Fibroblast of mammary gland (primary cell): ENCODE results near the gene BRSK2.

ENCODE experiments used
- DNase-seq: peaks from one replicate; pipeline ENCODE4 v3.0.0-alpha.2; 2010; ENCODE audit warnings: low read depth
- H3K4me3 ChIP-seq: 2 replicates; pipeline ENCODE4 v1.5.1; 2011; ENCODE audit warnings: low read depth, mild to moderate bottlenecking, low read length, moderate library complexity; ENCODE audit not compliant: control insufficient read depth
- CTCF ChIP-seq: conservative IDR thresholded peaks from 2 replicates; pipeline ENCODE4 v1.5.1; 2011; ENCODE audit warnings: low read depth, low read length, inconsistent platforms; ENCODE audit not compliant: control insufficient read depth, insufficient read depth

Gene BRSK2

DNA sequence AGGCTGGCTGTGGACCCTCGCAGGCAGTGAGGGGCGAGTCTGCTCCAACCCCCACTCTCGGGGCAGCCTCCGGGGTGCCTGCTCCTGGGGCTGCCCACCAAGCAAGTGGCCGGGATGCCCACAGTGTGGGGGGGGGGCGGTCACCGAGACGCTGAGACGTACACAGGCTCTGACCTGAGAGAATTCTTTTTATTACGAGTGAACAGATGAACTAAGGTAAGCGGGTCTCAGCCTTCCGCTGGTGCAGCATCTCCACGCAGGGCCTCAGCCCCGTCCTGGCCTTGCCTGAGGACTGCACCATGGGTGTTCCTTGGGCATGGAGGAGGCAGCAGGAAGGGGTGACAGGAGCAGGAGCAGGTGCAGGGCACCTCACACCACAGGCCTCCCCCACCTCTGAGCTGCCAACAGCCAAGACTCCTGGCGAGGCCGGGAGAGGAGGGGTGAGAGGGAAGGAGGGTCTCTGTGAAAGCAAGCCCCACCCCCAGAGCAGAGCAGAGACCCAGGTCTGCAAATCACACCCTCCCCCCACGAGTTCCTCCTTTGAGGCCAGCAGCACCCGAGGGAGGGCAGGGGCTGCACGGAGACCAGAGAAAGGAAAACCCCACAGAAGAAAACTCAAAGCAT is 79.7 kb downstream of the BRSK2 start:
- TF ChIP-seq CTCF = no peak
- H3K4me3 ChIP-seq = no peak overlapping the region
- DNase-seq = no peak

DNA sequence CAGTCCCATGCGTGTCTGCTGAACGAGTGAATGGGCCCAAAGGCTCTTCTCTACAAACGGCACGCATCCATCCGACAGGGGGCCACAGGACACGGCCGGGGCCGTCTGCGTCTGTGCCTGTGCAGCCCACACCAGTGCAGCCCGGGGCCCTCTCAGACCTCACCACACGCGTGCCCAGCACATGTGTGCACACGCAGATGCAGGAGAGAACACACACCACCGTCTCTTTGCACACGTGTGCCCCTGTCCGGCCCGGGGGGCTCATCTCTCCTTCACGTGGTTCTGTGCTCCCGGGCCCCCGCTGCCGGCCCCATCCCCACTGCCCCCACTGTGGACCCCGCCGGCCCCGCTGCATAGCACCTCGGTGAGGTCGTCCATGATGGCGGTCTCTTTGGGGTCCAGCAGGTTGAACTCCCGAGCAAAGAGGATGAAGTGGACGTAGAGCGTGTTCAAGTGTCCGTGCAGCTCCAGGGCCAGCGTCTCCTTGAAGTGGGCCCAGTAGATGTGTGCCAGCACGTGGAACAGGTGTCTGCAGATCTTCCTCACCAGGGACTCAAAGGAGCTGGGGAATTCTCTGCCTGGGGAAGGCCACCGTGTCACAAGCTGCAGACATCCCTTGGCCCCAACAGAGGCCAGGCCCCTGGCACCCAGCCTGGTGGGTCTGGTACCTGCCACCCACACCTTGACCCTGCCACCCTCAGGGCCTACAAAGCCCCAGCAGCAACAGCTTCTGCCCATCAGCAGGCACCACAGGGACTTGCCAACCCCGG is 80.4 kb downstream of the BRSK2 start:
- no peak for TF ChIP-seq CTCF
- DNase-seq = no peak

DNA sequence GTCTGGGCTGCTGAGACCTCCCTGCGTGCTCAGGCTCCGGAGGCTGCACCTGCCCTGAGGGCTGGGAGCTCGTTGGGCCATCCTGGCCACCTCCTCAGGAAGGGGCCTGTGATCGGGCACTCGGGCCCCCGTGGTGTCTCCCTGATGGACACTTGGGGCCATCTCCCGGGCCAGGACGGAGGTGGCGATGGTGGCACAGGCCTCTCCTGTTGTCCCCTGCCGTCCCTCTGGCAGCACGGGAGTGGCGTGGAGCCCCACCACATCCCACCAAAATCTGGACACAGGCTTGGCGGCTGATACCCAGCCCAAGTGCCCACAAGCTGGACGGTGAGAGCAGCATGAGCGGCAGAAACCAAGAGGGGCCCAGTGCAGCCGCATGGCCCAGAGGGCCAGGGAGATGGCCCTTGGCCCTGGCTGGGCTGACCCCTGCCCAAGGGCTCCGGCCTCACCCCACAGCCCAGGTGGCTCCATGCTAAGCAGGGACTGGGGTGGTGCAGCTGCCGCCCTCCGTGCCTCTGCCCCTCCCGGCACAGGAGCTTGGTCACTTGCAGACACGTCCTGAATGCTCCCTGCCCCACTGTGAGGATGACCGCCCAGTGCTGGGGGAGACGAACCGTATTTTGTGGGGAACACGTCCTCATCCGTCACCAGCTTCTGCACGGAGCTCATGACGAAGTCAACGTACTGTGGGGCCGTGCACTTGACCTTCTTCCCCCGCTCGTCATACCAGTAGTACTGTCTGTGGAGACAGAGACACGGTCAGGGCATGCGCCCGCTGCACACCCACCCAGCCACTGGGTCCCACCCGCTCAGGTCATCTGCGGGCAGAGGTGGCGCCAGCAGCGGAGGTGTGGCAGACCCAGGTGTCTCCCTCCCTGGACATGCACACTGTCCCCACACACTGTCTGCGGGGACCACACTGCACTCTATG is 81.2 kb downstream of the BRSK2 start:
- DNase-seq = no peak
- no peak overlapping the region for H3K4me3 ChIP-seq
- TF ChIP-seq CTCF = no peak

More for the DNA sequence above, 80.4 kb downstream of the BRSK2 start:
- H3K4me3 ChIP-seq = no peak overlapping the region

DNA sequence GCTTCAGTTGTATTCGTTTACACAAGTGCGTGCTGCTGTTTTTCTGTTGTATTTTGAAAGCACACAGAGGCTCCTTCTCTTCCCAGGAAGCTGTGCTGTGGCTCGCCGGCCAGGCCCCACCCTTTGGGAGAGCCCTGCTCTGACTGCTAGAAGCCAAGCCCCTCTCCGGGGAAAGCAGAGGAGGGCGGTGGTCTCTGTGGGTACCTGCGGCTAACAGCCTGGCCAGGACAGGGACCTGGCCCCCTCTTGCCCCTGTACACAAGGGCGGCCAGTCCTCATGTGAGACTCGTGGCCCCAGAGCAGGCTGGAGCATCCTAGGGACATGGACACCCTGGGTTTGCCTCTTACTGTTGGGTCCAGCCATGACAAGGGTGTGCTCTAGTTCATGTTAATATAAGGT is 82.0 kb downstream of the BRSK2 start:
- no peak for TF ChIP-seq CTCF
- no peak overlapping the region for H3K4me3 ChIP-seq
- DNase-seq = no peak

DNA sequence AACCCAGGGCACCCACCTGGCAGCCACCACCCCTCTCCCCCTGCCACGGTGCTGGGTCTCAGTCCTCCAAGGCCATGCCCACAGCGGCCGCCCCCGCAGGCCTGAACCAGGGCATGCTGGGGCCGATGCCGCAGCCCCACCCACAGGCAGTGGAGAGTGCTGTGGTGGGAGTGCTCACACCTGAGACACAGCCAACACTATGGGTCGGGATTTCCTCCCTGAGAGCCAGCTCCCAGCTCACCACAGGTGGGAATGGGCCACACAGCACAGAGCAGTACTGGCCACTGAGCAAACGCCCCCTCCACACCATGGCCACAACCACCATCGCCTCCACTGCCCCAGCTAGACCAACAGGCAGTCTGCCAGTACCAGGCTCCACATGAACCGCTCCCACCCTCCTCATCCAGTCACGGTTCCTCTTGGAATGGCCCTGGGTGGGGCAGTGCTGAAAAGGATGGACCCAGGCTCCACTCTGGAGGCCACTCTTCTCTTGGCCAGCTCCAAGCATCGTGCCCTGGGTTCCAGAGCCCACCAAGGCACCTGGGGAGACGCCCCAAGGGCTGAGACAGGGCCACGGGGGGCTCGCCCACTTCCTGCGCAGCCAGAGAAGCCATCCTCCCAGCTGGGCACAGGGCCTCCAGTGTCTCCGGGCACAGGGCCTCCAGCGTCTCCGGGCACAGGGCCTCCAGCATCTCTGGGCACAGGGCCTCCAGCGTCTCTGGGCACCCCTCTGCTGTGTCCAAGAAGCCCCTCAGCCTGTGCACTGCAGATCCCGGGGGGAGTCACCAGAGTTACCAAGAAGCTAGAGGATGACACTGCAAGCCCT is 82.7 kb downstream of the BRSK2 start:
- no peak for TF ChIP-seq CTCF
- no peak for DNase-seq
- no peak overlapping the region for H3K4me3 ChIP-seq

DNA sequence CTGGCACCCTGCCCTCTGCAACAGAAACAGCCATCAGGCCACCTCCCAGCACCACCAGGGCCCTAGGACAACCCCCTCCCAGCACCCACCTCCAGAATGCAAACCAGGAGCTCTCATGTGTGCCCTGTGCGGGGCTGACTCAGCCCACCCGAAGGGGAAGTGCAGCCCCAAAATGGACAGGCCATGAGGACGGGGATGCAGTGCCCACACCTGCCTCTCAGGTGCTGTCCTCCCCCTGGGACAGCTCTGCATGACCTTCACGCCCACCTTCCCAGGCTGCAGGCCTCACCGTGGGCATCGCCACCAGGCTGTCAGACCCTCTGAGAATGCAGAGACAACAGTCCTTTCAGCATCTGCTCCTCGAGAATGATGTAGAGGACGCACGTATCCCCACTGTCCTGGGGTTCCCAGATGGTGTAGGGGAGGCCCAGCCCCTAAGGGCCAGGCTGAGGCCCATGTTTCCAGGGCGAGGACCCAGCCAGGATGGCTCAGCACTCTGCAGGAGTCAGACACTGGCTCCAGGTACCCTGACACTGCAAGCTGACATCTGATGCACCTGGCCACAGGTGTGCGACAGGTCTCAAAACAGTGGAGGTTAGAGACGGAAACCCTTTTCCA is 83.4 kb downstream of the BRSK2 start:
- DNase-seq = no peak
- no peak for TF ChIP-seq CTCF
- no peak overlapping the region for H3K4me3 ChIP-seq
